Placental pericyte (primary cell): ENCODE data around the gene LIN37. TPM values are rescaled to one million over a fixed set of nuclear protein-coding genes. Genes with fewer than 3 reads are reported as not detected.

Experiments
- total RNA-seq: library from RNA; depleted of rRNA; stranded (reverse); fragments of >200 nt; gene quantifications from 2 replicates; pipeline ENCODE4 v1.2.3, GENCODE V29; 2012

Gene LIN37, protein sequence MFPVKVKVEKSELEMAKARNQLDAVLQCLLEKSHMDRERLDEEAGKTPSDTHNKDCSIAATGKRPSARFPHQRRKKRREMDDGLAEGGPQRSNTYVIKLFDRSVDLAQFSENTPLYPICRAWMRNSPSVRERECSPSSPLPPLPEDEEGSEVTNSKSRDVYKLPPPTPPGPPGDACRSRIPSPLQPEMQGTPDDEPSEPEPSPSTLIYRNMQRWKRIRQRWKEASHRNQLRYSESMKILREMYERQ
- total RNA-seq: 17.9 and 29.1 TPM in 2 replicates

DNA sequence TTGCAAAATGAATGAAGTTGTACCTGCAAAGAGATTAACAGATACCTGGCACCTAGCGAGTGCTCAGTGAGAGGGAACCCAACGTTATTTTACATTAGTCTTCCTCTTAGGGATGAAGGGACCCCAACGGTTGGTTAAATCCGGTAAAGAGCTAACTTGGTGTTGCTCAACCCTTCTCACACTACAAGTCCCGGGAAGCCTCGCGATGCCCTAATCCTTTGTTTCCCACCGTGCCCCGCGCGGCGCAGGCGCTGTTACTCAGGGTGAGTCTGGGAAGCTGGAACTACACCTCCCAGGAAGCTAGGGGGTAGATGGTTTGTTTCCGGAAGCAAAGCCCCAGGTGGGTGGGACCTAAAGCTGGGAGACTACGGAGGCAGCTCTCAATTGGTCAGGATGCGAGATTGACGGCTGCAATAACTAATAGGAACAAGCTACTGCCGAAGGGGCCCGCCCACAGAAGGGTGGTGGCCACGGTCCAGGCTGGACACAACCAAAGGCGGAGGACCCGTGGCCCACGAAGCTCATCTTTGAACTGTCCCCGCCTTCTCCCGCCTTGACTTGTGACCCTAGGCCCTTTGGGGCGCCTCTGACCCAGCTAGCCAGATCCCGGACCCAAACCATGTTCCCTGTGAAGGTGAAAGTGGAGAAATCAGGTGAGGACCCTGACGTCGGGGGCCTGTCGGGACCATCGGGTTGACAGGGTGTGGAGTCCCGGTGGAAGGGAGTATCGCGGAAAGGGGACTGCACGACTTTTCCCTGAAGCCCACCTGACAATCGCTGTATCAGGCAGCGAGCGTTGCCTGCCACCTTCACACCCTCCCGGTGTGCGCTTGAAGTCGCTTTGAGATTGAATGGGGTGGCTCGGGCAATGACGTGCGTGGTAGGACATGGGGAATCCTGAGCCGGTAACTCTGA, at the start of gene LIN37:
TSS of gene LIN37 (plus strand) at position 471 of the 915 bp plus-strand sequence. CDS start at position 620, 149 bp downstream.

DNA sequence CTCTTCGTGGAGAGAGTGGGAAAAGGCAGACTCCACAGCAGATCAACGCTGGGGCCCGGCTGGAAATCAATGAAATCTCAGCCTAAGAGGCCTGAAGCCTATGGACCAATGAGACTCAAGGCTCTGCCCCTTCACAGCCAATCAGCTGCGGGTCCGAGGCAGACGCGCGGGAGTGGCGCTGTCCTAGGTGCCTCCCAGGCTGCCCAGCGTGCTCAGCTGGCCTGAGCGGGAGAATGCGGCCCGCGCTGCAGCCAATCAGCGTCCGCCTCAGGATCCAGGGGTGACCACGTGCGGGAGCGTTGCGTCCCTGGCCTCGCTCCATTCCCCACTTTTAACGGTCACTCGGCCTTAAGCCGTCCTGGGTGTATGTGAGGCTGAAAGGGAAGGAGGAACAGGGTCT, 44.2 kb upstream of the LIN37 start, which contains the start of gene ZBTB32:
TSS of gene ZBTB32 (plus strand) at position 341 of the 400 bp plus-strand sequence. CDS start 10,069 bp downstream, outside the sequence.

DNA sequence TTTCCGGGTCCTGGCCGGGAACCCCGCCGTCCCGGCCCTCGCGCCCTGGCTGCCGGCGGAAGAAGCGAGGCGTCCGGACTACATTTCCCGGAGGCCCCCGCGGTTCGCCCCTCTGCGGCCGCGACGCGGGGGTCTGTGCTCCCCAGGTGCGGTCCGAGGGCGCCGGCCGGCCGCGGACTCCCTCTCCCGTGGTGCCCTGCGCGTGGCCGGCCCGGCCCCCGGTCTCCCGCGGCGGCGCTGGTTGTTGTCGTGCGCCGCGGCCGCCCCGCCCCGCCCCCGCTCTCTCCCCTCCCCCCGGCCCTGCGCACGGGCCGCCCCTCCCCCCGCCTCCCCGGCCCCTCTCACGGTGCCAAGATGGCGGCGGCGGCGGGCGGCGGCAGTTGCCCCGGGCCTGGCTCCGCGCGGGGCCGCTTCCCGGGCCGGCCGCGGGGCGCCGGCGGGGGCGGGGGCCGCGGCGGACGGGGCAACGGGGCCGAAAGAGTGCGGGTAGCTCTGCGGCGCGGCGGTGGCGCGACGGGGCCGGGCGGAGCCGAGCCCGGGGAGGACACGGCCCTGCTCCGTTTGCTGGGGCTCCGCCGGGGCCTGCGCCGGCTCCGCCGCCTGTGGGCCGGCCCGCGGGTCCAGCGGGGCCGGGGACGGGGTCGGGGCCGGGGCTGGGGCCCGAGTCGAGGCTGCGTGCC, 30.6 kb upstream of the LIN37 start, which contains the start of gene KMT2B:
TSS of gene KMT2B (plus strand) at position 339 of the 680 bp plus-strand sequence. CDS start at position 355, 16 bp downstream.

DNA sequence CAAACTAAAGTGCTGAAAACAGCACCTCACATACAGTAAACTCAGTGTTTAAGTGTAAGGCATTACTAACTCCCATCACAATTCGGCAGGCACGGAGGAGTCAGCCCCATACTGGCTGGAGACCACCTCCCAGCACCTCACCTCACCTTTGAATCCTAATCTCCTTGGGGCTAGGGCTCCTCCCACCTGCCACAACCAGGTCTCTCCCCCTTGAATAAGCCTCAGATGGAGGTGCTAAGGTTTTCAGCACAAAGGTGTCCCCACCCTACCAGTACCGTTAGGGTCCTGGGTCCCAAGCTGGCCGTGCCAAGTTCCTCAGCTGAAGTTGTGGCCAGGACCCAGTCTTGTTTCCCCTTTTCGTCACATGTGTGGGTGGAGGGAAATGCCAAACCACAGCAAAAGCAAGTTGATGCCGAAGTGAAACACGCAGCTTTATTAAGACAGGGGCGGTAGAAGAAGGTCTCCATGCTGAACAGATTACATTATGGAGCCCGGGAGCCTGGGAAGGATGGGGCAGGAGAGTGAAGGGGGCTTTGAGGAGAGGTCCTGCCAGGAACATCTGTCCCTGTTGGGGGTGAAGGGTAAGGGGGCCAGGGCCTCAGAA, 6.2 kb upstream of the LIN37 start, which contains the start of gene IGFLR1:
TSS of gene IGFLR1 (minus strand) at position 332 of the 604 bp plus-strand sequence. CDS start 1,272 bp downstream, outside the sequence.

DNA sequence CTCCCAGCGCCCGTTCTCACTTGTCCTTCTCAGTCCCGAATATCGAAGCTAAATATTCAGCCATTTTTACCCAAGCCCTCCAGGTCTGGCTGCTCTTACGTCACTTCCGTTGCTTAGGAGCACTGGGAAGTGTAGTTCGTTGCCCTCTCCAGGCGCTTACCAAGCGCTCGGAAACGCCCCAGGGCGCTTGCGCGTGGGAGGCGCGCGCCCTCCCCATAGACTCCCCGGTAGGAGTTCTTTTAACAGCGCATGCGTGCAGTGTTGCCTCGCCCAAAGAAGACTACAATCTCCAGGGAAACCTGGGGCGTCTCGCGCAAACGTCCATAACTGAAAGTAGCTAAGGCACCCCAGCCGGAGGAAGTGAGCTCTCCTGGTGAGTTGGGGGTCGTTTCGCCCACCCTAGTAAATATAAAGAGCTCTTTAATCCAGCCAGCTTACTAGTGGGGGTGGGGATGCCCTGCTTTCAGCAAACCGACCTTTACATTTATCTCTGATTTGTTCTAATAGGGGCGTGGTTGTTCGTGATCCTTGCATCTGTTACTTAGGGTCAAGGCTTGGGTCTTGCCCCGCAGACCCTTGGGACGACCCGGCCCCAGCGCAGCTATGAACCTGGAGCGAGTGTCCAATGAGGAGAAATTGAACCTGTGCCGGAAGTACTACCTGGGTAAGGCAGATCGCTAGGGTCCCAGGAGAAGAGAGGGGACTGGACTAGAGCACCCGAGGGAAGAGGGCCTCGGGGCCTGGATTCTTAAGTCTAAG, 2.9 kb upstream of the LIN37 start, which contains the start of the genes PSENEN and U2AF1L4:
TSS of gene PSENEN (plus strand) at position 324 of the 759 bp plus-strand sequence. CDS start at position 604, 280 bp downstream.
TSS of gene U2AF1L4 (minus strand) at position 91 of the 759 bp plus-strand sequence. CDS start at position 64, 27 bp downstream.

DNA sequence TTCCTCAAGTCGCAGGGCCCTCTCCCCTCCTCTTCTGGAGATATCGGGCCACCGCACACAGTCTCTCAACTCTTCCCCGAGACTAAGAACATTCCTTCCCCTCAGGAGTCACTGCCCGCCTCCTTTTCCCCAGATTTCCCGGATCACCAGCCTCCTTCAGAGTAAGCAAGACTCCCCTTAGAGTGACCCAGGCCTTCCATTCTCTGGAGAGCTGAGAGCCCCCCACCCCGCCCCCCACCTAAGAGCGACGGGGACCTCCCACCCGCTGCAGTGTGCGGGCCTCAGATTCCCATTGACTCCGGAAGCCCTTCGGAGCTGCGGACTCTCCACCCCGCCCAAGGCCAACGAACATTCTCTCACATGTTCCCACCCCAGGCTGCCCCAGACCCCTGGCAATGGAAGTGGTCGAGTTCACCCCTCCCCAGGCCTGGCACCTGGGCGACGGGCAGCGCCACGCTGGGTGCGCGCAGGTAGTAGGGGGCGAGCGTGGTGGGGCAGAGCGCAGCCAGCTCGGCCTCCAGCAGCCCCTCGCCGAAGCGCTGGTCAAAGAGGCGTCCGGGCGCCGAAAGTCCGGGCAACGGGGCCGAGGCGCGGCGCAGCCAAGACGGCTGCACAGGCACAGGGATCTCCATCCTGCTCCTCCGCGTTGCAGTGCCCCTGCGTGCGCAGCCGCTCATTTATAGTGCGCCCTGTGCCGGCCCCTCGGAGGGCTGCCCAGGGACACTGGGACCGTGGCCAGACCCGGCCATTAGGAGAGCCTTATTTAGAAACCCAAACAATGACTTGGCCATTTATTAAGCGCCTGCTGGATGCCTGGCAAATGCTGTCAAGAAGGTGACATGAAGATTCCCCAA, 8.2 kb downstream of the LIN37 start, which contains the start of gene HSPB6:
TSS of gene HSPB6 (minus strand) at position 653 of the 854 bp plus-strand sequence. CDS start at position 632, 21 bp downstream.

DNA sequence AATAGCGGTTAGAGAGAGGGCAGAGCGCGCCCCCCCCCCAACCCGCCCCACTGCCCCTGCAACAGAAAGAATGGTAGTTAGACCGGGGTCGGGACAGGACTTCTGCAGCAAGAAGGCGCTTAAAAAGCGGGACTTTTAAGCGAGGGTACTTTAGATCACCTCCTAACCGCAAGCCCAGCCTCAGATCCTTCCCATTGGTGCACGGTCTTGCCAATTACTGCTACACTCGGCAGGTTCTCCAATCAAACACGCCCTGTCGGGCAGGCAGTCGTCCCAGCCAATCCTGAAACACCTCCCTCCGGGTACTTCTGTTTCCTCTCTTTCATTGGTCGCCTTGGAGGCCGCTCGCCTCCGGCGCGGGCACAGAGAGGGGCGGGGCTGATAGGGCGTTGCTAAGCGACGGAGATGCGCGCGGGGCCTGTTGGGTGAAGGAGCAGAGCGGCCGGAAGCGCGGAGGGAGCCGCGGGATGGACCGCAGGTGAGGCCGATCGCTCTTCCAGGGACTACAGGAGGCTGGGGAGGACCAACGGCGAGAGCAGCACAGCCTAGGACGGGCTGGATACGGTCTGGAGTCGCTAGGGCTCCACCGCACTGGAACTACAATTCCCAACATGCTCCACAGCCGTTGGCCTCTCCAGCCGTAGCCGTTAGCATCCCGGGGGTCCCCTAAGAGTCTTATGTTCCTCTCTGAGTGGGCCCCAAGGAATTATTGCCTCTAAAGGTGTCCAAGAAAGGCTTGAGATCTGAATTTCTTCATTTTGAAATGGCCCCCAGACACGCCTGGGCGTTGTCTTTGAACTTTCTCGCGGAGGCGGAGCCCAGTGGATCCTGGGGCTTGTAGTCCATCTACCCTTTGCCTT, 9.6 kb downstream of the LIN37 start, which contains the start of gene PROSER3:
TSS of gene PROSER3 (plus strand) at position 428 of the 860 bp plus-strand sequence. CDS start at position 468, 40 bp downstream.

DNA sequence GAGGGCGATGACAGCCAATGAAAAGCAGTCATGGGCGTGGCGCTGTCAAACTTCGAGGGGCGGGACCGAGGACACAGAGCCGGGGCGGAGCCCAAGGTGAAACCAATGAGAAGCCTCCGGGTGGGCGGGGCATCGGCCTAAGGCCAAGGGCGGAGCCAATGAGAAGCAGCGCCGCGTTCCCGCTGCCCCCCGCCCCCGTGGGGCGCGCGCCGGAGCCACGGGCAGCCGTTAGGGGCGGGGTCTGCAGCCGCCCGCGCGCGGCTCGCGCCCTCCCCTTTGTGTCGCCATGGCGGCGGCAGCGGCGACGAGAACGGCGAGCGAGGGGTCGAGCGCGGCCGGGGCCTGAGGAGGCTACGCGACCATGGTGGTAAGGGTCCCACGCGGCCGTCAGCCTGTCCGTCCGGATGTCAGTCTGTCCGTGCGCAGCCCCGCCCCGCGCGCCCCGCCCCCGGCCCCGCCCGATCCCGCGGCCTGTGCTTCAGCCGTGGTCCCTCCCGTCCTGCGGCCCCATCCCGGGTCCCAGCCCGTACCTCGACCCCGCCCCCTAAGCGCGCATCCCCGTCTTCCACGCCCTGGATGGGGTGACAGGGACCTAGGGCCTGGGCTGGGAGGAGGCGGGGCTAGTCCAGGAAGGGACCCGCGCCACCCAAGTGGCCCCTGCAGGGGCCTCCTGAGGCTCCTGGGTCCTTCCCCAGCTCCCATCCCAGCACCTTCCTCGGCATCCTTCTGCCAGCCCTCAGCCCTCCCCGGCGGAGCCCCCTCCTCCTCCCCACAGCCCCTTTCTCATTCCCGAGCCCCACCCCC, 27.1 kb downstream of the LIN37 start, which contains the start of gene ARHGAP33:
TSS of gene ARHGAP33 (plus strand) at position 267 of the 804 bp plus-strand sequence. CDS start at position 362, 95 bp downstream.

Other genes with a start within 250 kb of the LIN37 start
- gene DMKN, start 234.9 kb upstream of the LIN37 start, total RNA-seq: 0.14 and 0.22 TPM in 2 replicates
- gene SBSN, start 220.3 kb upstream of the LIN37 start, total RNA-seq: 0.14 TPM in 1 of 2 replicates, not detected in the other
- not detected in 2 replicates for gene GAPDHS, start 215.1 kb upstream of the LIN37 start, total RNA-seq
- gene TMEM147, start 202.9 kb upstream of the LIN37 start, total RNA-seq: 64.1 and 66.6 TPM in 2 replicates
- gene ATP4A, start 184.9 kb upstream of the LIN37 start, total RNA-seq: not detected in 2 replicates
- not detected in 2 replicates for gene PMIS2, start 162.4 kb upstream of the LIN37 start, total RNA-seq
- gene HAUS5, start 135.8 kb upstream of the LIN37 start, total RNA-seq: 2.2 and 14.2 TPM in 2 replicates
- 74.6 and 76.2 TPM in 2 replicates for gene RBM42, start 119.5 kb upstream of the LIN37 start, total RNA-seq
- 0.29 TPM in 1 of 2 replicates, not detected in the other for gene ETV2, start 106.8 kb upstream of the LIN37 start, total RNA-seq
- gene COX6B1, start 100.3 kb upstream of the LIN37 start, total RNA-seq: 212 and 274 TPM in 2 replicates
- gene UPK1A, start 82.1 kb upstream of the LIN37 start, total RNA-seq: not detected in 2 replicates
- gene ZBTB32, start 44.0 kb upstream of the LIN37 start, total RNA-seq: not detected in 2 replicates
- gene KMT2B, start 30.6 kb upstream of the LIN37 start, total RNA-seq: 10.0 and 14.7 TPM in 2 replicates
- gene IGFLR1, start 6.1 kb upstream of the LIN37 start, total RNA-seq: 0.66 and 1.9 TPM in 2 replicates
- gene U2AF1L4, start 3.2 kb upstream of the LIN37 start, total RNA-seq: 5.3 and 15.3 TPM in 2 replicates
- gene PSENEN, start 2.9 kb upstream of the LIN37 start, total RNA-seq: 10.9 and 12.0 TPM in 2 replicates
- 11.6 and 22.3 TPM in 2 replicates for gene HSPB6, start 8.5 kb downstream of the LIN37 start, total RNA-seq
- 10.9 and 17.6 TPM in 2 replicates for gene PROSER3, start 9.6 kb downstream of the LIN37 start, total RNA-seq
- gene ARHGAP33, start 27.0 kb downstream of the LIN37 start, total RNA-seq: 2.2 and 5.0 TPM in 2 replicates
- not detected in 2 replicates for gene PRODH2, start 64.3 kb downstream of the LIN37 start, total RNA-seq
- gene NPHS1, start 103.9 kb downstream of the LIN37 start, total RNA-seq: not detected in 2 replicates
- gene KIRREL2, start 108.3 kb downstream of the LIN37 start, total RNA-seq: not detected in 2 replicates
- gene APLP1, start 120.0 kb downstream of the LIN37 start, total RNA-seq: 2.0 and 2.1 TPM in 2 replicates
- 5.3 and 6.4 TPM in 2 replicates for gene NFKBID, start 152.0 kb downstream of the LIN37 start, total RNA-seq
- gene HCST, start 154.0 kb downstream of the LIN37 start, total RNA-seq: 0.44 and 0.86 TPM in 2 replicates
- gene TYROBP, start 159.7 kb downstream of the LIN37 start, total RNA-seq: not detected in 2 replicates
- 5.3 and 7.2 TPM in 2 replicates for gene LRFN3, start 187.8 kb downstream of the LIN37 start, total RNA-seq
- 12.0 and 17.3 TPM in 2 replicates for gene SDHAF1, start 246.6 kb downstream of the LIN37 start, total RNA-seq